Esophagus squamous epithelium (tissue), 5 donors: Measurements from ENCODE around the gene COX19. TPM values are rescaled to one million over a fixed set of nuclear protein-coding genes. Genes with fewer than 3 reads are reported as not detected.

Experiments
- DNase-seq: peaks from one replicate; lab custom pipeline; 2025; lab: John Stamatoyannopoulos, UW
- H3K27ac ChIP-seq, 4 donors: fragments of 200-600 bp; sonication (generic); one replicate each; pipeline ENCODE4 v1.5.1; 2016 to 2019; ENCODE audit warnings: mild to moderate bottlenecking in 1 of 4
- H3K27me3 ChIP-seq, 4 donors: fragments of 200-600 bp; sonication (generic); 1 replicate in 3 of 4; 2 replicates in 1 of 4; pipeline versions ENCODE4 v1.5.1 to v1.6.0; 2017 to 2021; ENCODE audit warnings: antibody characterized with exemption in 1 of 4
- H3K36me3 ChIP-seq, 3 donors: fragments of 200-600 bp; sonication (generic); one replicate each; pipeline ENCODE4 v1.5.1; 2016 to 2019
- H3K4me1 ChIP-seq, 3 donors: fragments of 200-600 bp; sonication (generic); one replicate each; pipeline ENCODE4 v1.5.1; 2017 to 2019
- H3K4me3 ChIP-seq, 4 donors: fragments of 200-600 bp; sonication (generic); 1 replicate in 3 of 4; 2 replicates in 1 of 4; pipeline ENCODE4 v1.5.1; 2016 to 2019; ENCODE audit warnings: mild to moderate bottlenecking in 2 of 4, moderate library complexity in 1 of 4
- H3K9me3 ChIP-seq, 3 donors: fragments of 200-600 bp; sonication (generic); one replicate each; pipeline ENCODE4 v1.5.1; 2016 to 2019
- POLR2A ChIP-seq, 4 donors: fragments of 450-650 bp; IDR thresholded peaks; one replicate each; pipeline ENCODE4 v1.6.1; 2017; ENCODE audit warnings: antibody characterized with exemption in 4 of 4, mild to moderate bottlenecking in 4 of 4, moderate library complexity in 3 of 4
- WGBS, 2 donors: methylation state at CpG; one replicate each; pipeline ENCODE4 v1.1.5; 2018; 5-methylcytosine and 5-hydroxymethylcytosine counted together
- intact Hi-C: fragments of 100-400 bp; cut with DNase I; formaldehyde crosslinking; loops from one replicate; pipeline ENCODE4 v1.15.0; 2022
- total RNA-seq, 4 donors: library from RNA; depleted of rRNA; stranded (reverse); fragments of >200 nt; gene quantifications; one replicate each; pipeline ENCODE4 v1.1.0, GENCODE V29; 2016
- TF ChIP-seq, protein P1 (sequence below), 6 experiments: fragments of 450-650 bp in 4 of 6; fragments of 200-600 bp in 2 of 6; sonication (generic) in 2 of 6; IDR thresholded peaks; one replicate each; pipeline ENCODE4 v1.5.1; 2016 to 2019; ENCODE audit warnings: antibody characterized with exemption in 6 of 6, mild to moderate bottlenecking in 4 of 6, moderate library complexity in 4 of 6
- donor health status: DM: yes; HTN: yes; CAD: no.

COX19 gene
- total RNA-seq, 4 donors from 2014 or later, result 4.0 to 13.0 (median 6.9) TPM

DNA sequence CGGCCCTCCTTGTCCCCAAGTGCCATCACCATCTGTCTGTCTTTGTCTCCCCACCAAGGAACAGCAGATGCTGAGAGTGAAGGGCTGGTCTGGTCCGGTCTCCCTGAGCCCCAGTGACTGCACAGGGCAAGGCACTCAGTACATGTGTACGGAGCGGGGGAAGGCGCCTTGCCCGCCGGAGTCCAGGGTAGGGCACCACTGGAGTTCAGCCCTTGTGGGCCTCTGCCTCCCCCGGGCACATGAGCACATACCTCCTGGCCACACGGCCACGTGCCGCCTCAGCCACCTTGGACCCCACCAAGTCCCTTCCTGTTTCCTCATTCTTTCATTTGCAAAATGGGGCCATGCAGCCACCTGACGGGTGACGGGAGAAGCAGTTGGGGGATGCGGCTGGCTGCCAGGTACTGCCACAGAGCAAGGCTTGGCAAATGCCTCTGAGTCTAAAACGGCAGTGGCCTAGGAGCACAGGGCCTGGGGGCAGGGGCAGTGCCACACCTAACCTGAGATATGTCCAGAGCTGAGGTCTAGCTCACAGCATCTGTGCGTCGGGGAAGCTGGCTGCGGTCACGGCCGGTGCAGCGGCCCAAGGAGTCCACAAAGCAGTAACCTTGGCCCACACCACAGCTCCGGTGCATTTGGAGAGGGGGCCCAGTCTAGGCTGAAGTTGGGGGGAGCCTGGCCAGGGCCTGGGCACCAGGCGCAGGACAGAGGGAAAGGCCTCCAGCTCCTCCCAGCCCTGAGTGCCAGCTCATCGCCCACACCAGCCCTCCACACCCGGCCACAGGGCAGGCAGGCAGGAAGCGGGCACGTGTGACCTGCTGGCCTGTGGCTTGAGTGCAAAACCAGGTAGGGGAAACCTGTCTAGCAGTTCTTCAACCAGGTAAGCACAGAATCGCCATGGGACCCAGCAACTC lies 26.1 kb downstream of the COX19 start:
- Histone ChIP-seq H3K36me3 (no peaks in the 10 kb centered on the region), H3K9me3 (no peaks in the 10 kb centered on the region), H3K4me1 (peaks cover 26 to 51% (median 28%) of the 10 kb centered on the region in 3 donors), H3K27me3 (peaks cover 0 to 27% (median 0%) of the 10 kb centered on the region in 4 donors), H3K4me3 (no peak overlapping the region), H3K27ac (peak overlapping the region in 1 of 4 donors; percentile 29)
- DNase-seq, result no peak
- WGBS, 2 donors, result 80 to 88% methylated on average over 5 to 9 of the region's 28 CpGs
- no peak for TF ChIP-seq POLR2A (IDR thresholded peaks at IDR 0.05)
- TF ChIP-seq, protein P1, sequence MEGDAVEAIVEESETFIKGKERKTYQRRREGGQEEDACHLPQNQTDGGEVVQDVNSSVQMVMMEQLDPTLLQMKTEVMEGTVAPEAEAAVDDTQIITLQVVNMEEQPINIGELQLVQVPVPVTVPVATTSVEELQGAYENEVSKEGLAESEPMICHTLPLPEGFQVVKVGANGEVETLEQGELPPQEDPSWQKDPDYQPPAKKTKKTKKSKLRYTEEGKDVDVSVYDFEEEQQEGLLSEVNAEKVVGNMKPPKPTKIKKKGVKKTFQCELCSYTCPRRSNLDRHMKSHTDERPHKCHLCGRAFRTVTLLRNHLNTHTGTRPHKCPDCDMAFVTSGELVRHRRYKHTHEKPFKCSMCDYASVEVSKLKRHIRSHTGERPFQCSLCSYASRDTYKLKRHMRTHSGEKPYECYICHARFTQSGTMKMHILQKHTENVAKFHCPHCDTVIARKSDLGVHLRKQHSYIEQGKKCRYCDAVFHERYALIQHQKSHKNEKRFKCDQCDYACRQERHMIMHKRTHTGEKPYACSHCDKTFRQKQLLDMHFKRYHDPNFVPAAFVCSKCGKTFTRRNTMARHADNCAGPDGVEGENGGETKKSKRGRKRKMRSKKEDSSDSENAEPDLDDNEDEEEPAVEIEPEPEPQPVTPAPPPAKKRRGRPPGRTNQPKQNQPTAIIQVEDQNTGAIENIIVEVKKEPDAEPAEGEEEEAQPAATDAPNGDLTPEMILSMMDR (IDR thresholded peaks at IDR 0.05), result no peak
- intact Hi-C loops, result no loop called here

DNA sequence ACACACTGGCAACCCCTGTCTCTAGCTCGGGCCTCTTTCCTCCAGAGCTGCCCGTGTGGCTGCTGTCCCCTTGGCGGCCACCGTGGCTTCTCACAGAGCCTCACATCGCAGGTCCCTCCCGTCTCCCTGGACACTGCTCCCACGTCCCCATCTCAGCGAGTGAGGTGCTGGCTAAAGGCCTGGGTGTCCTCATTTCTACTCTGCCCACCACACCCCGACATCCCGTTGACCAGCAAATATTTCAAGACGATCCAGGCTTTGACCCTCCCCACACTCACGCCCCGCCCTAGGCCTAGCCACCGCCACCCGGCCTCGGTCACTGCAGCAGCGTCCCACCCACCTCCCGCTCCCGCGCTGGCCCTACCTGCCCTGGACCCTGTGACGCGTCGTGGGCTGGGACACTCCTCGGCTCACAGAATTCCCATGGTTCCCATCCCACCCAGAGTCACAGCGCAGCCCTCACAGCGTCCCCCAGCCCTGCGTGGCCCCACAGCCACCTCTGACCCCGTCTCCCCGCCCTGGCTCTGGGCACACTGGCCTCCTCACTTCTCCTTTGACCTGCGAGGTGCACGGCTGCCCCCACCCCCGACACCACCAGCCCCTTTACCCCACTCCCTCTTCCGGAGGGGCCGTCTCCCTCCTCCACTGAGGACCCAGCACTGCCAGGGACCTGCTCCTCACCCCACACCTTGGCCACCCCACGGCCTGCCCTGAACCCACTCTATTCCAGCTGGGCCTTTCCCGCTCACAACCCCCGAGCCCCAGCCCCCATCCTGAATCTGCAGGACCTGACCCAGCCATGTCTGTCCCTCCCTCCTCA lies 27.7 kb downstream of the COX19 start:
- Histone ChIP-seq H3K27ac (no peak overlapping the region), H3K4me1 (peaks cover 14 to 36% (median 14%) of the 10 kb centered on the region in 3 donors), H3K9me3 (no peaks in the 10 kb centered on the region), H3K36me3 (no peaks in the 10 kb centered on the region), H3K4me3 (no peak overlapping the region), H3K27me3 (peaks cover 0 to 11% (median 0%) of the 10 kb centered on the region in 4 donors)
- 91 to 92% methylated on average over 31 to 36 of the region's 37 CpGs for WGBS, 2 donors
- TF ChIP-seq, protein P1 (IDR thresholded peaks at IDR 0.05), result no peak
- no peak for TF ChIP-seq POLR2A (IDR thresholded peaks at IDR 0.05)
- intact Hi-C loops, result no loop called here
- no peak for DNase-seq

DNA sequence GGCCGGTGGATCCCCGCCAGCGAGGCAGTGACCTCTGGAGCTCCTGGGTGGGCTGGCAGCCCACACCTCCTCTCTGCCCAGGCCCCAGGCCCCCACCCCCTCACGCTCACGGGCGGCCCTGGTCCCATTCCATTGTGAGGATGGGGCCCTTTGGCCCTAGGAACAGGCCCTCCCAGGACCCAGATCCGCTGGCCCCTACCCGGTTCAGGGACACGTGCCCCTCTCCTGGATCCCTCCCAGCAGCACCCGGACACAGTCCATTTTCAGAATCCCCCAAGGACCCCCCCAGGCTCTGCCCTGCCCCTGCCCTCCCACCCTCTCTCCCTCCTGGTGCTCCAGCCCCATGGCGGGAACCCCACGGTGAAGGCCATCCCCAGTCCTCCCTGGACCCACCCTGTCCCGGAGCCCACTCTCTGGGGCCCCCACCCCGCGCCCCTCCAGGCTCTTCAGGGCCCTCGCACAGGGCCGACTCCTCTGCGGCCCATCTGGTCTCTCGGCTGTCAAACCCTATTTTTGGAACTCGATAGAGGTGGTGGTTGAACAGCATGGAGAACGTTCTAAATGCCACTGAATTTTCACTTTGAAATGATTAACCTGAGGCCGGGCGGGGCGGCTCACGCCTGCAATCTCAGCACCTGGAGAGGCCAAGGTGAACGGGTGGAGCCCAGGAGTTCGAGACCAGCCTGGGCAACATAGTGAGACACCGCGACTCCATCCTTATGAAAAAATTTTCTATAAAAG lies 28.9 kb downstream of the COX19 start:
- Histone ChIP-seq H3K27ac (peak overlapping the region; percentile 77 to 89 (median 84)), H3K9me3 (no peaks in the 10 kb centered on the region), H3K4me3 (peak overlapping the region in 3 of 4 donors; percentile 28 to 49 (median 32)), H3K36me3 (no peaks in the 10 kb centered on the region), H3K4me1 (peaks cover 14 to 30% (median 14%) of the 10 kb centered on the region in 3 donors), H3K27me3 (no peaks in the 10 kb centered on the region)
- no peak for DNase-seq
- 58 to 79% methylated on average over 8 to 18 of the region's 29 CpGs for WGBS, 2 donors
- intact Hi-C loops, result no loop called here
- no peak for TF ChIP-seq POLR2A (IDR thresholded peaks at IDR 0.05)
- TF ChIP-seq, protein P1 (IDR thresholded peaks at IDR 0.05), result no peak

DNA sequence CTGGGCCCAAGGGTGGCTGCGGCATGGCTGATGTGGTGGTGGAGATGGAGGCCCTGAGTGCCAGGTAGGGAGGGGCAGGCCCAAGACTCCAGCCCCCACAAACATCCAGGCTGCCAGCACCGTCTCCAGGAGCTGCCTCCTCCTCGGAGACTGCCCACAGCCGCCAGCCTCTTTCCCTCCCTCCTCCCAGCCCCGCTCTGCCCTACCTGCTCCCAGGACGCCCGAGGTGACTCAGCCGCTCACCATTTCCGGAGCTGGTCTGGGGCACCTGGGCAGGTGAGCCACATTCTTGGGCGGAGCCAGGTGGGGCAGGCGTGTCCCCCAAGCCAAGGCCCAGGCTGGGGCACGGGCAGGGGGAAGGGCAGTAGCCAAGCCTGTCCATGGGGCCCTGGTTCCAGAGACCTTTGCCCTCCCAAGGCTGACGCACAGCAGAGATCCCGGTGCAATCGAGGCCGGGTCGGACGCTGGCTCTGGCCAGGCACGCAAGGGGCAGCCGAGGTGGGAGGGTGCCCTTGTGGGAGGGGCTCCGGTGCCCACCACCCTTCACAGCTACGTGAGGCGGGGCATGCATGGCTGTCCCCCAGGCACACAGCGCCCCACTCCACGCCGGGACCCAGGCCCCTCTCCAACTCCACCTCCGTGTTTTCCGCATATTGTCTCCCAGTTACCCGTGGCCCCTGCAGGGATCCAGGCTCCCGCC lies 29.6 kb downstream of the COX19 start:
- H3K36me3 ChIP-seq, result no peaks in the 10 kb centered on the region
- WGBS, 2 donors, result 20 to 64% methylated on average over 1 to 8 of the region's 30 CpGs
- peaks cover 0 to 4% (median 0%) of the 10 kb centered on the region in 3 donors for H3K9me3 ChIP-seq
- H3K4me3 ChIP-seq, result peak overlapping the region; percentile 2 to 49 (median 30)
- DNase-seq, result no peak
- intact Hi-C loops, result loop anchor here (2.0 kb wide), 1 partner anchor 33 kb away; no protein-coding TSS in a partner anchor
- no peaks in the 10 kb centered on the region for H3K27me3 ChIP-seq
- H3K27ac ChIP-seq, result peak overlapping the region; percentile 77 to 89 (median 84)
- peaks cover 14 to 30% (median 14%) of the 10 kb centered on the region in 3 donors for H3K4me1 ChIP-seq
- peak in 3 of 4 donors; percentile 39 to 47 (median 47) for TF ChIP-seq POLR2A (IDR thresholded peaks at IDR 0.05)
- TF ChIP-seq, protein P1 (IDR thresholded peaks at IDR 0.05), result no peak
